Esophagus squamous epithelium (tissue), 4 donors: ENCODE data around the gene UNC5C.

Experiments used
- CTCF ChIP-seq, 6 experiments: fragments of 450-650 bp in 4 of 6; fragments of 200-600 bp in 2 of 6; sonication (generic) in 2 of 6; IDR thresholded peaks; one replicate each; pipeline ENCODE4 v1.5.1; 2016 to 2019; ENCODE audit warnings: antibody characterized with exemption in 6 of 6, mild to moderate bottlenecking in 4 of 6, moderate library complexity in 4 of 6
- POLR2A ChIP-seq, 4 donors: fragments of 450-650 bp; IDR thresholded peaks; one replicate each; pipeline ENCODE4 v1.6.1; 2017; ENCODE audit warnings: antibody characterized with exemption in 4 of 4, mild to moderate bottlenecking in 4 of 4, moderate library complexity in 3 of 4

GRCh38 chr4:95541094-95541493 is 7.7 kb downstream of the UNC5C start:
- TF ChIP-seq CTCF (IDR thresholded peaks at IDR 0.05), result no peak
- TF ChIP-seq POLR2A (IDR thresholded peaks at IDR 0.05), result no peak
